ENCODE results near the gene MT1G. TPM values are rescaled to one million over a fixed set of nuclear protein-coding genes. Genes with fewer than 3 reads are reported as not detected.

Gene MT1G
- polyA plus RNA-seq, 1 donor (not counting 4 experiments of a cell fraction or from before 2014, with no cell fraction given) = 9.8 TPM

DNA sequence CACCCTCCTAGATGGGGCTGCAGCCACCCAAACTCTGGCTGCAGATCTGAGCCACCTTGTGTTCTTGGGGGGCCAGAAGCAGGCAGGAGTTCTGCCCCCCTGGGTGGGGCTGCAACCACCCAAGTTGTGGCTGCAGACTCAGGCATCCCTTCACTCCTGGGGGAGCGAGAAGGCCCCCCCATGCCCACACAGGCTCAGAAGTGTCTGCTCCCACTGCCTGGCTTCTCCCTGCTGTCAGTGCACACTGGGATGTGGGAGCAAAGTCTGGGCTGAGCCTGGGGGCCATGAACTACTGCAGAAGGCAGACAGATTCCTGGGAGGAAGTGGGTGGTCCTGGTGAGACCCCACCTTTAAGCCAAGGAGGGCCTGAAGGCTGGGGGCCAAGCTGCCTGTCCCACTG lies 27.4 kb upstream of the MT1G start:
- Histone ChIP-seq H3K27ac (ENCODE audit: control insufficient read depth, insufficient read depth, low read length) (no peak overlapping the region), H3K9ac (ENCODE audit: control insufficient read depth, extremely low read depth, insufficient read depth, low read length) (no peak overlapping the region), H4K20me1 (ENCODE audit: control insufficient read depth, extremely low read depth, insufficient read depth, low read length) (no peaks in the 10 kb centered on the region), H3K9me3 (ENCODE audit: control insufficient read depth, low read depth, low read length) (no peaks in the 10 kb centered on the region), H3K79me2 (ENCODE audit: control insufficient read depth, insufficient read depth, low read length) (no peaks in the 10 kb centered on the region), H3K36me3 (ENCODE audit: control insufficient read depth in 2 of 2, extremely low read depth in 1 of 2, insufficient read depth in 2 of 2, low read length in 2 of 2) (no peaks in the 10 kb centered on the region), H3K4me2 (ENCODE audit: control insufficient read depth, extremely low read depth, insufficient read depth, low read depth, low read length) (no peak overlapping the region), H3K27me3 (ENCODE audit: control insufficient read depth, extremely low read depth, insufficient read depth, low read length) (no peaks in the 10 kb centered on the region), H2AFZ (ENCODE audit: control insufficient read depth, low read length) (no peak overlapping the region), H3K4me3 (ENCODE audit: control insufficient read depth in 2 of 3, extremely low read depth in 1 of 3, insufficient read depth in 2 of 3, low read depth in 1 of 3, low read length in 3 of 3) (no peak overlapping the region), H3K4me1 (ENCODE audit: control insufficient read depth, extremely low read depth, insufficient read depth, low read length) (peaks cover 18% of the 10 kb centered on the region), H3K9me1 (ENCODE audit: control insufficient read depth, extremely low read depth, insufficient read depth, low read length) (no peaks in the 10 kb centered on the region)
- FAIRE-seq = no peak
- dilution Hi-C loops (cut with MboI; ENCODE audit: extremely low pct_ligation_motif_present, low sequenced_read_pairs) = no loop called here
- DNase-seq (ENCODE audit: low read depth, low spot score) = no peak
- no peak for TF ChIP-seq EZH2 (IDR thresholded peaks at IDR 0.05; ENCODE audit: low read length)
- TF ChIP-seq, protein P1, sequence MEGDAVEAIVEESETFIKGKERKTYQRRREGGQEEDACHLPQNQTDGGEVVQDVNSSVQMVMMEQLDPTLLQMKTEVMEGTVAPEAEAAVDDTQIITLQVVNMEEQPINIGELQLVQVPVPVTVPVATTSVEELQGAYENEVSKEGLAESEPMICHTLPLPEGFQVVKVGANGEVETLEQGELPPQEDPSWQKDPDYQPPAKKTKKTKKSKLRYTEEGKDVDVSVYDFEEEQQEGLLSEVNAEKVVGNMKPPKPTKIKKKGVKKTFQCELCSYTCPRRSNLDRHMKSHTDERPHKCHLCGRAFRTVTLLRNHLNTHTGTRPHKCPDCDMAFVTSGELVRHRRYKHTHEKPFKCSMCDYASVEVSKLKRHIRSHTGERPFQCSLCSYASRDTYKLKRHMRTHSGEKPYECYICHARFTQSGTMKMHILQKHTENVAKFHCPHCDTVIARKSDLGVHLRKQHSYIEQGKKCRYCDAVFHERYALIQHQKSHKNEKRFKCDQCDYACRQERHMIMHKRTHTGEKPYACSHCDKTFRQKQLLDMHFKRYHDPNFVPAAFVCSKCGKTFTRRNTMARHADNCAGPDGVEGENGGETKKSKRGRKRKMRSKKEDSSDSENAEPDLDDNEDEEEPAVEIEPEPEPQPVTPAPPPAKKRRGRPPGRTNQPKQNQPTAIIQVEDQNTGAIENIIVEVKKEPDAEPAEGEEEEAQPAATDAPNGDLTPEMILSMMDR (optimal IDR thresholded peaks at IDR 0.05 in 1 of 3, IDR thresholded peaks at IDR 0.05 in 1 of 3, conservative IDR thresholded peaks at IDR 0.05 in 1 of 3; ENCODE audit: extremely low read depth in 1 of 3, insufficient read depth in 2 of 3, low read length in 3 of 3) = no peak

DNA sequence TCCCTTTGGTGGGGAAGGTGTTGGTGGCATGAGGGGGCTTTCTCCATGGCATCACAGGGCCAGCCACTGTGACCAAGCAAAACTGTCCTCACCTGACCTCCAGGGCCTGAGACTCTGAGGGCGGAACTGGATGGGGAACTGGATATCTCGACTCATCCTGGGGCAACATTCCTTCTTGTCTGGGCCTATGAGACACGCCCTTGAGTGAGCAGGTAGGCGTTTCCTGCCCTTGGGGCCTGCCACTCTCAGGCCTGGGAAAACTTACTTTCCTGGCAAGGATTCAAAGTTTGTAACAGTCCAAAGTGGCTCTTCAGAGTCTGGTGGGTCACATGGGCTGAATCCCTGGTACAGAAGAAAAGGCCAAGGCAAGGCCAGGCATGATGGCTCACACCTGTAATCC lies 24.0 kb upstream of the MT1G start:
- FAIRE-seq = peak; percentile 92
- Histone ChIP-seq H3K9ac (ENCODE audit: control insufficient read depth, extremely low read depth, insufficient read depth, low read length) (no peak overlapping the region), H4K20me1 (ENCODE audit: control insufficient read depth, extremely low read depth, insufficient read depth, low read length) (no peaks in the 10 kb centered on the region), H3K4me2 (ENCODE audit: control insufficient read depth, extremely low read depth, insufficient read depth, low read depth, low read length) (peak overlapping the region; percentile 27), H2AFZ (ENCODE audit: control insufficient read depth, low read length) (no peak overlapping the region), H3K27ac (ENCODE audit: control insufficient read depth, insufficient read depth, low read length) (peak overlapping the region; percentile 54), H3K4me3 (ENCODE audit: control insufficient read depth in 2 of 3, extremely low read depth in 1 of 3, insufficient read depth in 2 of 3, low read depth in 1 of 3, low read length in 3 of 3) (no peak overlapping the region), H3K36me3 (ENCODE audit: control insufficient read depth in 2 of 2, extremely low read depth in 1 of 2, insufficient read depth in 2 of 2, low read length in 2 of 2) (no peaks in the 10 kb centered on the region), H3K9me1 (ENCODE audit: control insufficient read depth, extremely low read depth, insufficient read depth, low read length) (no peaks in the 10 kb centered on the region), H3K4me1 (ENCODE audit: control insufficient read depth, extremely low read depth, insufficient read depth, low read length) (peaks cover 26% of the 10 kb centered on the region), H3K79me2 (ENCODE audit: control insufficient read depth, insufficient read depth, low read length) (no peaks in the 10 kb centered on the region), H3K9me3 (ENCODE audit: control insufficient read depth, low read depth, low read length) (peaks cover 1% of the 10 kb centered on the region), H3K27me3 (ENCODE audit: control insufficient read depth, extremely low read depth, insufficient read depth, low read length) (no peaks in the 10 kb centered on the region)
- dilution Hi-C loops (cut with MboI; ENCODE audit: extremely low pct_ligation_motif_present, low sequenced_read_pairs) = no loop called here
- peak; percentile 82 for DNase-seq (ENCODE audit: low read depth, low spot score)
- no peak for TF ChIP-seq EZH2 (IDR thresholded peaks at IDR 0.05; ENCODE audit: low read length)
- TF ChIP-seq, protein P1 (optimal IDR thresholded peaks at IDR 0.05 in 1 of 3, IDR thresholded peaks at IDR 0.05 in 1 of 3, conservative IDR thresholded peaks at IDR 0.05 in 1 of 3; ENCODE audit: extremely low read depth in 1 of 3, insufficient read depth in 2 of 3, low read length in 3 of 3) = no peak
